SK-N-SH (cell line): ENCODE data around the gene TFPI. TPM values are rescaled to one million over a fixed set of nuclear protein-coding genes. Genes with fewer than 3 reads are reported as not detected.

Experiments
- CTCF ChIA-PET: fragments of 300-600, 350-600 bp; formaldehyde crosslinking; extraction: SDS; loops from one replicate; lab custom pipeline; 2021; lab: Yijun Ruan, JAX
- POLR2A ChIA-PET: fragments of 350-600 bp; sonication (Branson Sonifier 250); formaldehyde crosslinking; extraction: SDS; loops from one replicate; lab custom pipeline; 2020; ENCODE audit warnings: antibody characterized with exemption, inconsistent platforms; lab: Yijun Ruan, JAX
- DNase-seq: peaks from one replicate; pipeline ENCODE4 v3.0.0; 2012
- H2AFZ ChIP-seq: fragments of 200-600 bp; sonication (generic); 2 replicates; pipeline ENCODE4 v1.8.1; 2016; ENCODE audit warnings: antibody characterized with exemption, mild to moderate bottlenecking, low read depth
- H3F3A ChIP-seq: fragments of 200-600 bp; sonication (generic); replicated peaks from 2 replicates; pipeline ENCODE3; 2016; ENCODE audit warnings: antibody characterized with exemption, mild to moderate bottlenecking; ENCODE audit not compliant: insufficient read depth
- H3K27ac ChIP-seq, 2 experiments: fragments of 200-500 bp in 1 of 2; fragments of 200-600 bp in 1 of 2; sonication (Bioruptor generic) in 1 of 2; sonication (generic), shearing (Covaris generic) in 1 of 2; 2 replicates each; pipeline versions ENCODE4 v1.5.1 to v1.6.1; 2014 to 2016; ENCODE audit warnings: low read depth in 2 of 2, inconsistent platforms in 1 of 2, low read length in 1 of 2, mild to moderate bottlenecking in 1 of 2, mixed read lengths in 1 of 2
- H3K27me3 ChIP-seq: fragments of 200-600 bp; sonication (generic), shearing (Covaris generic); 2 replicates; pipeline ENCODE4 v1.6.1; 2016; ENCODE audit warnings: mixed run types; ENCODE audit not compliant: insufficient read depth
- H3K36me3 ChIP-seq, 2 experiments: fragments of 200-500 bp in 1 of 2; fragments of 200-600 bp in 1 of 2; sonication (Bioruptor generic) in 1 of 2; sonication (generic) in 1 of 2; replicated peaks in 1 of 2; 2 replicates each; pipeline versions ENCODE3 to v1.5.1; 2014 to 2016; ENCODE audit warnings: low read length in 1 of 2, mild to moderate bottlenecking in 1 of 2; ENCODE audit not compliant: insufficient read depth in 2 of 2, control insufficient read depth in 1 of 2
- H3K4me1 ChIP-seq, 2 experiments: fragments of 200-500 bp in 1 of 2; fragments of 200-600 bp in 1 of 2; sonication (Bioruptor generic) in 1 of 2; sonication (generic), shearing (Covaris generic) in 1 of 2; 2 replicates each; pipeline versions ENCODE4 v1.5.1 to v1.6.1; 2014 to 2016; ENCODE audit warnings: low read depth in 1 of 2, low read length in 1 of 2, mixed run types in 1 of 2; ENCODE audit not compliant: insufficient read depth in 2 of 2, control insufficient read depth in 1 of 2
- H3K4me2 ChIP-seq: fragments of 200-600 bp; sonication (generic), shearing (Covaris generic); 2 replicates; pipeline ENCODE4 v1.6.1; 2017; ENCODE audit warnings: mixed run types
- H3K4me3 ChIP-seq, 2 experiments: fragments of 200-500 bp in 1 of 2; fragments of 200-600 bp in 1 of 2; sonication (Bioruptor generic) in 1 of 2; sonication (generic), shearing (Covaris generic) in 1 of 2; 2 replicates each; pipeline versions ENCODE4 v1.5.1 to v1.8.1; 2014 to 2016; ENCODE audit warnings: low read depth in 2 of 2, inconsistent platforms in 1 of 2, low read length in 1 of 2, mild to moderate bottlenecking in 1 of 2, mixed read lengths in 1 of 2, moderate library complexity in 1 of 2
- H3K79me2 ChIP-seq: fragments of 200-600 bp; sonication (generic); 2 replicates; pipeline ENCODE4 v1.8.1; 2017; ENCODE audit warnings: mild to moderate bottlenecking; ENCODE audit not compliant: insufficient read depth
- H3K9ac ChIP-seq: fragments of 200-600 bp; sonication (generic); 2 replicates; pipeline ENCODE4 v1.6.1; 2017; ENCODE audit warnings: mixed run types
- H3K9me2 ChIP-seq: fragments of 200-600 bp; sonication (generic); 2 replicates; pipeline ENCODE4 v1.6.1; 2017; ENCODE audit warnings: mixed run types
- H3K9me3 ChIP-seq: fragments of 200-600 bp; sonication (generic); 2 replicates; pipeline ENCODE4 v1.6.1; 2017; ENCODE audit warnings: mixed run types, mild to moderate bottlenecking, moderate library complexity
- H4K20me1 ChIP-seq: fragments of 200-600 bp; sonication (generic); 2 replicates; pipeline ENCODE4 v1.6.1; 2017; ENCODE audit warnings: mild to moderate bottlenecking, mixed run types; ENCODE audit not compliant: insufficient read depth
- CHD2 ChIP-seq: fragments of 150-350 bp; IDR thresholded peaks from 2 replicates; pipeline ENCODE4 v1.6.1; 2018; ENCODE audit warnings: low read length; ENCODE audit not compliant: partially characterized antibody
- ELF1 ChIP-seq: IDR thresholded peaks from 2 replicates; pipeline ENCODE4 v1.4.0; 2012
- EP300 ChIP-seq, 2 experiments: IDR thresholded peaks; 2 replicates each; pipeline versions ENCODE4 v1.4.0 to v1.6.1; 2012; ENCODE audit warnings: borderline replicate concordance in 1 of 2, low read depth in 1 of 2, low read length in 1 of 2
- EZH2phosphoT487 ChIP-seq: fragments of 200-600 bp; sonication (generic); IDR thresholded peaks from 2 replicates; pipeline ENCODE4 v1.6.1; 2017; ENCODE audit warnings: low read depth, mixed run types, mild to moderate bottlenecking, antibody characterized with exemption, moderate library complexity, borderline replicate concordance
- FOSL2 ChIP-seq: IDR thresholded peaks from 2 replicates; pipeline ENCODE4 v1.4.0; 2012; ENCODE audit warnings: low read depth, mild to moderate bottlenecking, moderate library complexity, borderline replicate concordance
- FOXJ3 ChIP-seq: sonication (generic); formaldehyde crosslinking; IDR thresholded peaks from 2 replicates; pipeline ENCODE4 v1.5.1; 2020; ENCODE audit warnings: mild to moderate bottlenecking, missing genetic modification reagents
- GATA2 ChIP-seq: sonication (generic); formaldehyde crosslinking; IDR thresholded peaks from 2 replicates; pipeline ENCODE4 v1.5.0; 2020; ENCODE audit warnings: mild to moderate bottlenecking, missing genetic modification reagents
- JUND ChIP-seq: IDR thresholded peaks from 2 replicates; pipeline ENCODE4 v1.4.0; 2012
- MAX ChIP-seq: IDR thresholded peaks from 2 replicates; pipeline ENCODE4 v1.4.0; 2012; ENCODE audit warnings: low read depth
- NRF1 ChIP-seq: IDR thresholded peaks from 2 replicates; pipeline ENCODE4 v1.6.1; 2012; ENCODE audit warnings: low read depth, mild to moderate bottlenecking, low read length
- POLR2AphosphoS5 ChIP-seq: IDR thresholded peaks from 2 replicates; pipeline ENCODE4 v1.6.1; 2012; ENCODE audit warnings: low read depth, low read length
- RCOR1 ChIP-seq: fragments of 150-350 bp; IDR thresholded peaks from 2 replicates; pipeline ENCODE4 v1.6.1; 2017; ENCODE audit warnings: antibody characterized with exemption, low read length
- REST ChIP-seq: IDR thresholded peaks from 2 replicates; pipeline ENCODE4 v1.6.1; 2012; ENCODE audit warnings: mild to moderate bottlenecking, low read depth, low read length, moderate library complexity
- TCF12 ChIP-seq: IDR thresholded peaks from 2 replicates; pipeline ENCODE4 v1.4.0; 2012
- TEAD4 ChIP-seq: IDR thresholded peaks from 2 replicates; pipeline ENCODE4 v1.4.0; 2012; ENCODE audit warnings: mild to moderate bottlenecking, borderline replicate concordance; ENCODE audit not compliant: insufficient read depth
- WGBS: methylation state at CpG from one replicate; pipeline ENCODE4 v1.1.6; 2017; ENCODE audit warnings: low lambda C conversion rate; 5-methylcytosine and 5-hydroxymethylcytosine counted together
- polyA plus RNA-seq, 3 experiments: library from polyadenylated mRNA; depleted of rRNA; stranded (reverse); fragments of >200 nt; gene quantifications; 2 replicates each; pipeline ENCODE4 v1.2.3, GENCODE V29; 2012
- TF ChIP-seq, protein P1 (sequence below): fragments of 150-350 bp; IDR thresholded peaks from 2 replicates; pipeline ENCODE4 v1.6.1; 2016; ENCODE audit warnings: mild to moderate bottlenecking, low read depth, low read length
- TF ChIP-seq, protein P2 (sequence below): IDR thresholded peaks from 2 replicates; pipeline ENCODE4 v1.4.0; 2012; ENCODE audit warnings: low read depth, borderline replicate concordance

TFPI gene
- polyA plus RNA-seq, 1 of the 3 experiments (the other 2 are of a cell fraction) = 2.1 TPM

DNA sequence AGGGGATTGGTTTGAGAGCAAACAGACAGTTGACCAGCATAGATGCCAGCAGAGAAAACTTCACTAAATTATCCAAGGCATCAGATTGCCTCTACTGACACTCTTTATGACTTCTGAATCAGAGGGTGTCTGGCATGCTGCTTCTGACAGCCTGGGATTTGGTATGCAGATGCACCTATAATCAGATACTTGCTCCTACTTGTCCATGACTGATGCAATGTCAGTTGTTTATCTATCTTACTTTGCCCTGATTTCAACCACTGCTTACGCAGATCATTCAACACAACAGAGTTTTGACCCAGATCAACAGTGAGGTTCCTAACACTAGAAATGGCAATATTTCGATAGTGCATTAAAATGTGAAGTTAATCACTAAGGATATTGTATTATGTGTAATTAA, 83.5 kb downstream of the TFPI start:
- DNase-seq = no peak
- Histone ChIP-seq H2AFZ (no peak overlapping the region), H3K27ac (no peak overlapping the region), H3K9ac (no peak overlapping the region), H3K4me2 (no peak overlapping the region), H3K9me2 (no peaks in the 10 kb centered on the region), H3F3A (no peaks in the 10 kb centered on the region), H3K36me3 (peaks cover 0 to 2% of the 10 kb centered on the region in 2 experiments), H3K9me3 (no peaks in the 10 kb centered on the region), H3K27me3 (no peaks in the 10 kb centered on the region), H3K4me1 (peaks cover 0 to 4% of the 10 kb centered on the region in 2 experiments; a peak in 2 of 4 replicates), H4K20me1 (no peaks in the 10 kb centered on the region), H3K4me3 (no peak overlapping the region), H3K79me2 (no peaks in the 10 kb centered on the region)
- ChIA-PET POLR2A (no interaction called here), CTCF (interaction anchor here (0.8 kb wide), 1 partner anchor 608 kb away, joined by 3 read pairs; no protein-coding TSS in a partner anchor)
- TF ChIP-seq, protein P1, sequence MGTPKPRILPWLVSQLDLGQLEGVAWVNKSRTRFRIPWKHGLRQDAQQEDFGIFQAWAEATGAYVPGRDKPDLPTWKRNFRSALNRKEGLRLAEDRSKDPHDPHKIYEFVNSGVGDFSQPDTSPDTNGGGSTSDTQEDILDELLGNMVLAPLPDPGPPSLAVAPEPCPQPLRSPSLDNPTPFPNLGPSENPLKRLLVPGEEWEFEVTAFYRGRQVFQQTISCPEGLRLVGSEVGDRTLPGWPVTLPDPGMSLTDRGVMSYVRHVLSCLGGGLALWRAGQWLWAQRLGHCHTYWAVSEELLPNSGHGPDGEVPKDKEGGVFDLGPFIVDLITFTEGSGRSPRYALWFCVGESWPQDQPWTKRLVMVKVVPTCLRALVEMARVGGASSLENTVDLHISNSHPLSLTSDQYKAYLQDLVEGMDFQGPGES = no peak
- TF ChIP-seq NRF1 (no peak), EP300 (IDR thresholded peaks at IDR 0.05; ENCODE audit: borderline replicate concordance in 1 of 2, low read depth in 1 of 2, low read length in 1 of 2) (no peak), RCOR1 (no peak), MAX (no peak), POLR2AphosphoS5 (no peak), TEAD4 (no peak), FOXJ3 (CRISPR knock-in tag) (no peak), EZH2phosphoT487 (no peak), CHD2 (no peak), FOSL2 (no peak), TCF12 (no peak), JUND (no peak)
- TF ChIP-seq, protein P2, sequence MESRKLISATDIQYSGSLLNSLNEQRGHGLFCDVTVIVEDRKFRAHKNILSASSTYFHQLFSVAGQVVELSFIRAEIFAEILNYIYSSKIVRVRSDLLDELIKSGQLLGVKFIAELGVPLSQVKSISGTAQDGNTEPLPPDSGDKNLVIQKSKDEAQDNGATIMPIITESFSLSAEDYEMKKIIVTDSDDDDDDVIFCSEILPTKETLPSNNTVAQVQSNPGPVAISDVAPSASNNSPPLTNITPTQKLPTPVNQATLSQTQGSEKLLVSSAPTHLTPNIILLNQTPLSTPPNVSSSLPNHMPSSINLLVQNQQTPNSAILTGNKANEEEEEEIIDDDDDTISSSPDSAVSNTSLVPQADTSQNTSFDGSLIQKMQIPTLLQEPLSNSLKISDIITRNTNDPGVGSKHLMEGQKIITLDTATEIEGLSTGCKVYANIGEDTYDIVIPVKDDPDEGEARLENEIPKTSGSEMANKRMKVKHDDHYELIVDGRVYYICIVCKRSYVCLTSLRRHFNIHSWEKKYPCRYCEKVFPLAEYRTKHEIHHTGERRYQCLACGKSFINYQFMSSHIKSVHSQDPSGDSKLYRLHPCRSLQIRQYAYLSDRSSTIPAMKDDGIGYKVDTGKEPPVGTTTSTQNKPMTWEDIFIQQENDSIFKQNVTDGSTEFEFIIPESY = no peak
- 97% methylated on average over 2 of the region's 2 CpGs for WGBS

- no peak overlapping the region for H2AFZ ChIP-seq
- no peak overlapping the region for H3K9ac ChIP-seq
- POLR2A ChIA-PET = no interaction called here
- no peak overlapping the region for H3K27ac ChIP-seq
- peaks cover 0 to 4% of the 10 kb centered on the region in 2 experiments; a peak in 2 of 4 replicates for H3K4me1 ChIP-seq
- DNase-seq = no peak
- H3K9me2 ChIP-seq = no peaks in the 10 kb centered on the region
- H3F3A ChIP-seq = no peaks in the 10 kb centered on the region
- peaks cover 0 to 2% of the 10 kb centered on the region in 2 experiments for H3K36me3 ChIP-seq
- no peaks in the 10 kb centered on the region for H3K79me2 ChIP-seq
- no peak overlapping the region for H3K4me2 ChIP-seq
- CTCF ChIA-PET = interaction anchor here (1.0 kb wide), 1 partner anchor 17 kb away, joined by 3 read pairs; no protein-coding TSS in a partner anchor
- H3K4me3 ChIP-seq = no peak overlapping the region
- no peaks in the 10 kb centered on the region for H4K20me1 ChIP-seq
- H3K27me3 ChIP-seq = no peaks in the 10 kb centered on the region
- H3K9me3 ChIP-seq = no peaks in the 10 kb centered on the region
- no peak for TF ChIP-seq EP300 (IDR thresholded peaks at IDR 0.05; ENCODE audit: borderline replicate concordance in 1 of 2, low read depth in 1 of 2, low read length in 1 of 2)
- no peak for TF ChIP-seq ELF1
- TF ChIP-seq, protein P2 = no peak
- no peak for TF ChIP-seq NRF1
- TF ChIP-seq GATA2 (CRISPR knock-in tag) = no peak
- TF ChIP-seq FOXJ3 (CRISPR knock-in tag) = no peak
- TF ChIP-seq REST = no peak
- no peak for TF ChIP-seq TCF12
Observed at GRCh38 chr2:187469538-187469937, 84.7 kb downstream of the TFPI start.
